ENCODE data around the gene GUF1.

The GUF1 gene, protein sequence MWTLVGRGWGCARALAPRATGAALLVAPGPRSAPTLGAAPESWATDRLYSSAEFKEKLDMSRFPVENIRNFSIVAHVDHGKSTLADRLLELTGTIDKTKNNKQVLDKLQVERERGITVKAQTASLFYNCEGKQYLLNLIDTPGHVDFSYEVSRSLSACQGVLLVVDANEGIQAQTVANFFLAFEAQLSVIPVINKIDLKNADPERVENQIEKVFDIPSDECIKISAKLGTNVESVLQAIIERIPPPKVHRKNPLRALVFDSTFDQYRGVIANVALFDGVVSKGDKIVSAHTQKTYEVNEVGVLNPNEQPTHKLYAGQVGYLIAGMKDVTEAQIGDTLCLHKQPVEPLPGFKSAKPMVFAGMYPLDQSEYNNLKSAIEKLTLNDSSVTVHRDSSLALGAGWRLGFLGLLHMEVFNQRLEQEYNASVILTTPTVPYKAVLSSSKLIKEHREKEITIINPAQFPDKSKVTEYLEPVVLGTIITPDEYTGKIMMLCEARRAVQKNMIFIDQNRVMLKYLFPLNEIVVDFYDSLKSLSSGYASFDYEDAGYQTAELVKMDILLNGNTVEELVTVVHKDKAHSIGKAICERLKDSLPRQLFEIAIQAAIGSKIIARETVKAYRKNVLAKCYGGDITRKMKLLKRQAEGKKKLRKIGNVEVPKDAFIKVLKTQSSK

DNA sequence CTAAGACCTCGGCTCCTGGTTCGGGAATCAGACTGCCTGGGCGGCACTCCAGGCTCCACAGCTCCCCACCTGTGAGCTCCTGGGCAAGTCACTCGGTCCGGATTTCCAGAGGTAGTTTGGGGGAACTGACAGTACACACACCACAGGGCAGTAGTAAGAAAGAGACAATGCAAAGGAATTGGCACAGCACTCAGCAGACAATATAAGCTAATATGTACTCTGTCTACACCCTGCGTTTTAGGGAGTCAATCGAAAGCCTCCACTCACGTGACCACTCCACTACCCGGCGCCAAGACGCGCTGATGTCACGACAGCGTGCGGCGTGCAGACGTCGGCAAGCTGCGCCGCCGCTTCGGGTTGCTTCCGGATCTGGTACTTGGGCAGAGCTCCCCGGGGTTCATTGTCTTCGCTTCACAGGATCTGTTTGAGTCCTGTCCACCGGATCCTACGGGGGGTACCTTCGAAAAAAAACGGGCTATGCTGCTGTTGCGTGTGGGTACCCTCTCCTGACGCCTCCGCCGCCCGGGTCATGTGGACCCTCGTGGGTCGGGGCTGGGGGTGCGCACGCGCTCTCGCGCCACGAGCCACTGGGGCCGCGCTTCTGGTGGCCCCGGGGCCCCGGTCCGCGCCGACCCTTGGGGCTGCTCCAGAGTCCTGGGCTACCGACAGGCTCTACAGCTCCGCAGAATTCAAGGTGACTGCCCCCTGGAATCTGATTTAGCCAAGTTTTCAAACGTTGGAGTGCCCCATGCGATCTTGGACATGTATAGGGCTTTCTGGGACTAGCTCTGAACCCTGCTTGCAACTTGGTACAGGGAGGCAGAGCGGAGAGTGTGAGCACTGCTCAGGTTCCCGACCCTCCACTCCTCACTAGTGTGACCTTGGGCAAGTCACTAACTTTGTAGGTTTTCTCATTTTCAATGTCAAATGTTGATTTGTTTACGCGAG is at the start of gene GUF1:
TSS of gene GUF1 (plus strand) at position 327 of the 948 bp plus-strand sequence. CDS start at position 530, 203 bp downstream.
- DNase-seq = peak; percentile 33 to 94 (median 83)

DNA sequence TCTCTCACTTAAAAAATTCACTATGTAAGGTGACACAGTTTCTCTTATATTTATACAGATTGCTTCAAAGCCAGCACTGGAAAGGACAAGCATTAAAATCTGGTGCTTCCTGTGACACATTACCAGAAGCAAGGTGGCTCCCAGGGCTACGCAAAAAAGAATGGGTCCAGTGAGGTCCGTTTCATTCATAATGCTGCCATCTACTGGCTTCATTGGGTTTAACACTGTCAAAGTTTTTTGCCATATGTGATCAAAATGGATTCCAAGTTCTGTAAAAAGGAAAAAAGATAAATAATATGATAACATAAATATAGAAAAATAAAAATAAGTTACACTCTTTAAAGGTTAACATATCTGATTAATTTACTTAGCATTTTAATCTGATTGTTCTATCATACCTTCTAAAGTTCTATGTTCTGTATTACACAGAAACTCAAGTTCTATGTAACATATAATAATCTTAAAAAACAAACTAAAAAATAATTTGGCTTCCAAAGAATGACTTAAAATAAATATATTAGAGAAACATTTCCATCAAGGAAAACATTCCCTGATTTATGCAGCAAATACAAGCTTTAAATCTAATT is 48.8 kb upstream of the GUF1 start:
- peak in 16 of 56 donors; percentile 2 to 30 (median 7) for DNase-seq

DNA sequence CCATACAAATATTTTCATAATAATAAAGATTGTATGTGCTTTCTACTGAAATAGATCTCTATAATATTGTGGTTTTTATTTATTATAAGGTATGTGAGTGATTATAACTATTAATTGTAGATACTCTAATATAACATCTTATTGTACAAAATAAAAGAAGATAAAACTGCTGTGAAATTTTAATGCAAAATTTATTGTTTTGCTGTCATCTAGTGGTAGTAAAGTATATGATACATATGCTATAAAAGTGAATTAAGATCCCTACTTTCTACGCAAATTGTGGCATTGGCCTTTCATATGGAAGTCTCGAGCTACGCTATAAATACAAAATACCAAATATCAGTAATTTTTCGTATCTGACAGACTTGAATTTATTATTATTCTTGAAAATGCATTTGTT is 46.1 kb upstream of the GUF1 start:
- DNase-seq = no peak

DNA sequence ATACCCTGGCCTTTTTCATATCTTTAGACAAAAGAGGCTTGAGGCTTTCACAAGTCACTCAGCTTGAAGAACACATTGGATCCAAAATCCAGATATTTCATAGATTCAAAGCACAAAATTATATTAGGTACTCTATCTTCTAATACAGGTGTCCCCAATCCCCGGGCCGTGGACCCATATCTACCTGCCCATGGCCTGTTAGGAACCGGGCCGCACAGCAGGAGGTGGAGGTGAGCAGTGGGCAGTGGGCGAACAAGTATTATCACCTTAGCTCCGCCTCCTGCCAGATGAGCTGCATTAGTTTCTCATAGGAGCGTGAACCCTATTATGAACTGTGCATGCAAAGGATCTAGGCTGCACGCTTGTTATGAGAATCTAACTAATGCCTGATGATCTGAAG is 45.5 kb upstream of the GUF1 start:
- no peak for DNase-seq

DNA sequence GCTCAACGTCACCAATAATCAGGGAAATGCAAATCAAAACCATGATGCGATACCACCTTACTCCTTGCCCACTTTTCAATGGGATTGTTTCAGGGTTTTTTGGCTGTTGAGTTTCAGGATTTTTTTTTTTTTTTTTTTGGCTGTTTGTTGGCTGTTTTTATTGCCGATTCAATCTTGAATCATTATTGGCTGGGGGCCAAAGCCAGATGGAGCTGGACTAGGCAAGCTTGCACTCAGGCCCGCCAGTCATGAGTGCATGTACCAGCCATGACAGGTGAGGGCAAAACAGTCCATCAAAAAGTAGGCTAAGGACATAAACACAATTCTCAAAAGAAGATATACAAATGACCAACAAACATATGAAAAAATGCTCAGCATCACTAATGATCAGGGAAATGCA is 40.1 kb upstream of the GUF1 start:
- no peak for DNase-seq

DNA sequence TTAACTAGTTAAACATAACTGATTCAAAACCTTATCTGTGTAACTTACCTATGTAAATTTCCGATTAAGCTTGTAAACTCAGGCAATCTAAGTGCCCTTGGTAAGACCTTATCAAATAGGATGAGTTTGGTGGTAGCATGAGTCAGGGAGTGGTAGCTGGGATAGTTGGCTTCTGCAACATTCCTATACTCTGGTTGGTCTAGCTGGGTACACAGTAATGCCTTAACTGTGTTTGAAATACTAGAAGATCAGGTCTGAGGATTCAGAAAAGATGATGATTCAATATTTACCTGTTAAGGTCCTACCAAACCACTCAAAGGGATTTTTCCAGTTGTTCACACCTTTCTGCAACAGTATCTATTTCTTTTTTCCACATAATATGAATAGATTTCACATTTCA is 32.1 kb upstream of the GUF1 start:
- no peak for DNase-seq

DNA sequence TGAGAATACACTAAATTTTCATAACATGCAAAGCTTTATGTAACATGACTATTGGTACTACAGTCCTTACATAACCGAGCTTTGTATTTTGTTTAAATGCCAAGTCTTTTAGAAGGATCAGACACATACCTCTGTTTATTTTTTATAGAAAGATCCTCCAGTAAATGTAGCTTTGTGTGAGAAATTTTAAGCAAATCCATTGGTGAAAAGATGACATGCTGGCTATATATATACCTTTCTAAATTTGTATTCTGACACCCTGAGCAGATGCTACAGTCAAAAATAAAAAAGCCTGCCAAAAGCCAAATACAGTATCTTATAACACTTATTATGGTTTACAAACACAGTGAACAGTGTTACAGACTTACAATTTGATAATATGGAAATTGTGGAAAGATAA is 26.8 kb upstream of the GUF1 start, which contains the start of gene YIPF7:
TSS of gene YIPF7 (minus strand) at position 201 of the 400 bp plus-strand sequence. CDS start 1,525 bp downstream, outside the sequence.
- no peak for DNase-seq

DNA sequence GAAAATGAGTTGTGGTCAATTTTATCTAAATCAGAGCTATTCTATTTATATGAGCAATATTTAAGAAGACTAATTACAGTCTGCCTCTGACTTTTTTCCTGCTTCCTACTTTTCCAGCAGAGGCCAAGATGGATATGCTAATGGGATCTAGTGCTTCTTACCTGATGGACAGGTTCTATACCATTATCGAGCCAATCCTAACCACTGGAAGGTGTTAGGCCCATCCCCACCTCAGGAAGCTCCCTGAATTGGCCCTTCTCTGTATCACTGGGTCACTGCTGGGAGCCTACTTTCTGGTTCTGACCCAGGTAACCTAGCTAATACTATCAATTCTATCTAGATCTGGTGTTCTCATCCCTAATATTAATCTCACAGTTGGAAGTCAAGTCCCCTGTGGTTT is 26.2 kb upstream of the GUF1 start:
- DNase-seq = no peak

DNA sequence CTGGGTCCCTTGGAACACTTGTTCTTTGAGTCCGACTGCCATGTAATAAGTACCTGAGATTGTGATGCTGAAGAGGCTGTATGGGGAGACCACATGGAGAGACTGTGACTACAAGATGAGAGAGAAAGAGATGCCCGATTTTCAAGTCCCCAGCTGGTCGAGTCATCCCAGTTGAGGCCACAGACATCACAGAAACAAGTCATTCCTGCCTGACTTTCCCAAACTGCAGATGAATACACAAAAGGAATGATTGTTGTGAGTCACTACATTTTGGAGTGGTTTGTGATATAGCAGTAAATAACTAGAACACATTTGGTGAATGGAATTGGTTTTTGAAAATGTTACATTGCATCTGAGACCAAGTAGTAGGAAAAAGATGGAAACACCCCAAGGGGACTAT is 17.8 kb upstream of the GUF1 start:
- no peak for DNase-seq

DNA sequence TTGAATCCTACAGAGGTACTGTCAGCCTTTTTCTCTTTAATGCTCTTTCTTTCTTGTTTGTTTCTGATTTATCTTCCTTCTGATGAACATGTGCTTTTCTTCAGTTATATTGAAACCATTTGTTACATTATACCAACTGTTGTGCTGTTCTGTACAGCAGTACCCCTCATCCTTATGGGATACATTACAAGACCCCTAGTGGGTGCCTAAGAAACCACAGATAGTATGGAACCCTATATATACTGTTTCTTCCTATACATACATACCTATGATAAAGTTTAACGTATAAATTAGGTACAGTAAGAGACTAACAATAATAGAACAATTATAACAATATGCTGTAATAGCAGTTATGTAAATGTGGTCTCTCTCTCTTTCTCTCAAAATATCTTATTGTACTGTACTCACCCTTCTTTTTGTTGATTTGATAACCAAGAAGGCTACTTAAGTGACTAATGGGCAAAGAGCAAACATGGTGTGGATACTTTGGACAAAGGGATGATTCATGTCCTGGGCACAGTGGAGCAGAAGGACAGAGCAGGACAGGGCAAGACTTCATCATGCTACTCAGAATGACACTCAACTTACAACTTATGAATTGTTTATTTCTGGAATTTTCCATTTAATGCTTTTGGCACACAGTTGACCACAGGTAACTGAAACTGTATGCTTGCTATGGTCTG is 16.1 kb upstream of the GUF1 start:
- no peak for DNase-seq

DNA sequence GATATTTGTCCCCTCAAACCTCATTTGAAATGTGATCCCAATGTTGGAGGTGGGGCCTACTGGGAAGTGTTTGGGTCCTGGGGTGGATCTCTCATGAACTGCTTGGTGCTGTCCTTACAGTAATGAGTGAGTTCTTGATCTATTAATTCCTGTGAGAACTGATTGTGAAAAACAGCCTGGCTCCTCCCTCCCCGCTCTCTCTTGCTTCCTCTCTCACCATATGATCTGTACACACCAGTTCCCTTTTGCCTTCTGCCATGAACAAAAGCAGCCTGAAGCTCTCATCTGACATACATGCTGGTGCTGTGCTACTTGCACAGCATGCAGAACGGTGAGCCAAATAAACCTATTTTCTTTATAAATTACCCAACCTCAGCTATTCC is 15.6 kb upstream of the GUF1 start:
- no peak for DNase-seq

DNA sequence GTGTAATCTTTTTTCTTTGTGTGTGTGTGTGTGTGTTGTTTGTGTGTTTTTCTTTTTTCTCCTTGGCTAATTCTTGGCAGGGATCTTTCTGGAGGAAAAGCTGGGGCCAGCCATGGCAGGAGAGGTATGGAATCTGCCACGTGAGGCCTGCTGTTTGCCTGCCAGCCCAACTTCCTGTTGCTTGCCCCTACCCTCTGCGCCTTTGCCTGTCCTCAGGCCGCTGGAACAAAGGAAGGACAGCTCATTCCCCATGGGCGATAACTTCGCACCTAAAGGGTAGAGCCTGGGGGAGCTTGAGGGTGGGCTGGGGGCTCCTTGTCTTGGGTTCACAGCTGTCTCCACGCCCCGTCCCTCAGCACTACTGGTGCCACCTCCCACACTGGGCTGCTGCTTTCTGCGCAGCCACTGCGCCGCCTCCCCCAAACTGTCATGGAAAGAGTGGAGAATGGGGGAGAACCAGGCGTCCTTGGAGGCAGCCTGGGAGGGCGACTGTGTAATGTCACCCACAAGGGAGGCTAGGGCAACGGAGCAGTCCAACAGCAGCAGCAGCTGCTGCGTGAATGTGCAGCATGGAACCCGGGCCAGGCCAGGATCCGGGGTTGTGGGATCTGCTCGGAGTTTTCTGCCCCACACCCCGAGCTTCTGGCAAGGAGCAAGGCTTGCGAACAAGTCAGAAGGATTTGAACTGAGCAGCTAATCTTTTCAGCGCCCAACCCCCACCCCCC is 14.5 kb upstream of the GUF1 start:
- DNase-seq = no peak

DNA sequence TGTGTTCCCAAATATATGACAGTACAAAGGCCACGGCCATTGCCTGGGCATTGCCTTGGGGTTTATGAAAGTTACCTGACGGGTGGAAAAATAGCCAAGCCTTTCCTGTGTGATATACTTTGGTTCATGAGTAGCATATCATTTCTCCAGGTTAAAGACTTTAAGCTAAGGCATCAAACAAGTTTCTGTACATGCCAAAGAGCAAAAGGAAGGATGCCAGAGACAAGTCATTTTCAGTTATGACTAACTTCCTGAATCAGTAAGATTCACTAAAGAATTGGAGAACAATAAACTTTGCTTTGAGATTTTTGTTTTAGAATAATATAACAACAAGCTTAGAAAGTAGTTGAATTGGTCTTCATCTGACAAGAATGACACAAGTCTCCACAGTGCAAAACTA is 9.7 kb upstream of the GUF1 start:
- DNase-seq = no peak

DNA sequence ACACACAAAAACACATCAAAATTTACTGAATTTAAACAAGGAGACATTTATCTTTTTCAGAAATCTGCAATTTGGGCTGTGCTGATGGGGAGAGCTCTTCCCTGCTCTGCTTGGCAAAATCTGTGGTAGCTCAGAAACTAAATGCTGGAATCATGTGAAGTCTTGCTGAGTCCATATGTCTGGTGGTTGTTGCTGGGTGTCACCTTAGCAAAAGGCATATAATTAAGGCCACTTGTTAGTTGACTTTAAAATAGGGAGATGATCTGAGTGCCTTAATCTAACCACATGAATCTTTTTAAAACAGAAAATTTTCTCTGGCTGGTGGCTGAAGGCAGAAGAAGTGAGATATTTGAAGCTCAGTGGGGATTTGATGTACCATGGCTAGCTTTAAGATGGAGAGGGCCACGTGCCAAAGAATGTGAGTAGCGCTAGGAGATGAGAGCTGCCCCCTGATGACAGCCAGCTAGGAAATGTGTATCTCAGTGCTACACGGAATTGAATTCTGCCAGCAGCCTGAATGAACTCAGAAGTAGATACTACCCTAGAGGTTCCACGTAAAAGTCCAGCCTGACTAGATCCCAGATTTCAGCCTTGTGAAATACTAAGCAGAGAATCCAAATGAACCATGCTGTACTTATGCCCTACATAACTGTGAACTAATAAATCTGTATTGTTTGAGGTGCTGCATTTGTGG is 7.6 kb upstream of the GUF1 start:
- no peak for DNase-seq

DNA sequence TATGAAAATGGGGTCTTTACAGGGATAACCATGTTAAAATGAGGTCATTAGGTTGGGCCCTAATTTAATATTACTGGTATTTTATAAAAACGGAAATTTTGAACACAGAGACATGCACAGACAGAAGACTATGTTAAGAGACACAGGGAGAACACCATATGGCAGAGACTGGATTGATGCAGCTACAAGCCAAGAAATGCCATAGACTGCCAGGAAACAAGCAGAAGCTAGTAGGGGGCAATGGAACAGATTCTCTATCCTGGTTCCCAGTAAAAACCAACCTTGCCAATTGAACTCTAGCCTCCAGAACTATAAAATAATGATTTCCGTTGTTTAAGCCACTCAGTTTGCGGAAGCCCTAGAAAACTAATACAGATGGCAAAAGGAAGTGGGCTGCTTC is 6.6 kb upstream of the GUF1 start:
- DNase-seq = no peak

DNA sequence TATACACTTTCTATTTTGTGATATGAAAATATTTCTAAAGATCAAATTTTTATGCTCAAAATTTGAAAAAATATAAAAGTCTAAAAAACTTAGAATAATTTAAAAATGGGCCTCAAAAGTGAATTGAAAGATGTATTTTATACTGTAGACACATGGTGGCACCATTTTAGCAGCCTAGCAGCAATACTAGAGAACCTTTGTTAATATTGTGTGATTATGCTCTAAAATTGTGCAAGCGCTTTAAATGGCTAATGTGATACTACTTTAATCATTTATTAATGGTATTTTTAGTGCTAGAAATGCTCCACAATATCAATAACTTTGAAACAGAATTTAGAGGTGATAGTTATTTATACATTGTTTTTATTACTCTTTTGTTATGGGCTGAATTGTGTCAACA is 3.7 kb upstream of the GUF1 start:
- no peak for DNase-seq

DNA sequence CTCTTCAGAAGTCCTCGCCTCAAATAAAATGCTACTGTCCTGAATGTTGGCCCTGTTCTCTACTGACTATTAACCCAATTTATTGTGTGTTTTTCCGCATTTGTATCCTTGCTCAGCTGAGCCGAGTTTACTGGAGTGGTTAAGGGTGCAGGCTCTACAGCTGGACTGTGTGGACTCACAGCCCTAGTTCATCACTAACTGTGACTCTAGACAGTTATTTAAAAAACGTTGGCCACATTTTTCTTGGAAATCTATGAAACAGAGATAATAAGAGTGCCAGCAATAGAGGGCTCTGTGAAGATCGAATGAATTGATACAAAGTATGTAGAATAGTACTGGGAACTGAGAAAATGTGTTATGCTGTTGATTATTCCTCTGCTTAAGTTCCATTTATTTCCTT is 2.9 kb upstream of the GUF1 start:
- no peak for DNase-seq

DNA sequence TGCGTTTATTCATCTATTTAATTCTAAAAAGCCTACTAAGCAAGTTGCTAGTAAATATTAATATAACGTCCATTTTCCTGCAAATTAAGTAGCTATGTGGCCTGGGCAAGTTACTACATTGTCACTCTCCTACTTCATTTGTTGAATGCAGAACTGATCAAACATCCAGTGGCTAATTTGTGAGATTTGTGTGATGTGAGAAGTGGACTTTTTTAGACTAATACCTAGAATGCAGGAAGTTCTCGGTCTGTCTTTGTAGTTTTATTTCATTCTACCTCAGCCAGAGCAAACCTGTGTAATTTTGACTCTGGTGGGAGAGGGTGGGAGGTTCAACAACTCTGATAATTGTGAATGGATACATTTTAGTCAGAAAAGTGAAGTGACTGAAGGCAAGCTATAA is 840 bp downstream of the GUF1 start:
- DNase-seq = no peak

DNA sequence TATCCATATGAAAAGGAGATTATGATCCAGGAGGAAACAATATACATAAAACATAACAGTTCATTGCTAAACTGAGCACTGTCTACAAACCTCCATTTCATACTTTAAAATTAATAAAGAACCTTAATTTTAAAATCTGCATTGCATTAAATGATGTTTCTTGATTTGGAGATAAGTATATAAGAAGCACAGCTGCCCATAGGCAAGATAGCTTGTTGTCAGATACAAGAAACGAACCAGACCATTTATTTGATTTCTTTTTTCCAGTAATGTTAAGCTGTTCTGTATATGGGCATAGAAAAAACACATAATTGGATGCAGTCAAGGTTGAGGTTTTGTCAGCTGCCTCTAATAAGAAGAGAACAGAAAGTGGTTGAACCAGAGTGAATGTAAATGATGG is 6.4 kb downstream of the GUF1 start:
- no peak for DNase-seq

DNA sequence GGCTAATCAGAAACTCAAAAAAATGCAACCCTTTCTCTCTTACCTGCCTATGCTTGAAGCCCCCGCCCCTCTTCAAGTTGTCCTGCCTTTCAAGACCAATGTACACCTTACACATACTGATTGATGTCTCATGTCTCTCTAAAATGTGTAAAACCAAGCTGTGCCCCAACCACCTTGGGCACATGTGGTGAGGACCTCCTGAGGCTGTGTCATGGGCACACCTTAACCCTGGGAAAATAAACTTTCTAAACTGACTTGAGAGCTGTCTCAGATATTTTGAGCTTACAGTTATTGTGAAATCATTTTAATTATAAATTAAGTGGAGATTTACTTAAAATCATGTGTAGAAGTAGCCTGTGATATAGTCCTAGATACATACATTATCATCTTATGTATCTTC is 22.2 kb downstream of the GUF1 start:
- no peak for DNase-seq
